ENCODE data around the gene PRXL2C.

PRXL2C gene

DNA sequence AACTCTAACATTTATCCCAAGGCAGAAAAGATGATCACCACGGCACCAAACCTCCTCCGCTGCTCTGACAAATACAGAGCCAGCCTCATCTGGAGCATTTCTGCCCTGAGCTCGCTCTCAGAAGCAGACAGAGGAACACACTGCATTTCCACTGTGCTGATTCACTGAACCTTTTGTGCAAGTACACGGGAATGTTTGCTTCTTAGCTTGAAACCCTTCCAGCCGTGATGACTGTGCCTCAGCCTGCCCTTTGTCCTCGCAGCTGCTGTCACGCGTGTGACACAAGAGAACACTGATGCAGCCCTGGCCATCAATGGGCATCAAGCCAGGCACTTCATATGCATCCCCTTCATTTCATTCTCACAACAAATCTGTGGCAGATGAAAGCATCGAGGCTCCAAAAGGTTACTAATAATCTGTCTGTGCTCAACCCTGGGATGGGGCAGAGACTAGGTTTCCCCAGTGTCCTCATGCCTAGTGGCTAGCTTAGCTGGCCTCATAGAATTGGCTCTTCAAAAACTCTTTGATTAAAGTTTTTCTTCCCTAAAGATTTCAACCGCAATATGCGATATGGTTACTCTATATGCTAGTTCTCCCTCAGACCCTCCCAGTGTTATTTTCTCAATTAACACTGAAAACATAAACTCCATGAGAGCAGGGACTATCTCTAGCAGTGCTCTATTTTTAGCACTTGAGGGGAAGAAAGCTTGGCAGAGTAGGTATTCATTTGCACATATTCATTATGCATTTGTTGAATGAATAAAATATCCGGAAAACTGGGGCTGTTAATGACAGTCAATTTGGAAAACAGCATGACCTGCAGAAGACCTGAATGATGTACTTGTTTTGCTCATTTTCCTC is 42.8 kb downstream of the PRXL2C start:
- peak; percentile 80 for DNase-seq (ENCODE audit: low spot score)

DNA sequence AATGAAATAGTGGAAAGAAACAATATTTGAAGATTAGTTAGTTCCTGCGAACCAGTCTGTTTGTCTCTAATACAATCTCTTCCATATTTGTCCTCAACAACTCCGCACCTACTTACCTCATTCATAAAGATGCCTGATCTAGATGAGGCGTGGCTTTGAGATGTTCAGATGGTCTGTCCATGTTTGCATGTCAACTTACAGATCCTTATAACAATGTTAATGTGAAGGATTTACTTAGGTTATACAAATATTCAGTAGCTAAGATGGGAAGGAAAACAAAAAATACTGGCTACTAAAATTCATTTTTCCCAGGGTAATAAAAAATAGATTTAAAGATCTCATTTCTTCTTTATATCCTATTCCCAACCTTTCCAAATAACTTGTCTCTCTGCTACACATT is 43.8 kb downstream of the PRXL2C start:
- DNase-seq (ENCODE audit: low spot score), result no peak

DNA sequence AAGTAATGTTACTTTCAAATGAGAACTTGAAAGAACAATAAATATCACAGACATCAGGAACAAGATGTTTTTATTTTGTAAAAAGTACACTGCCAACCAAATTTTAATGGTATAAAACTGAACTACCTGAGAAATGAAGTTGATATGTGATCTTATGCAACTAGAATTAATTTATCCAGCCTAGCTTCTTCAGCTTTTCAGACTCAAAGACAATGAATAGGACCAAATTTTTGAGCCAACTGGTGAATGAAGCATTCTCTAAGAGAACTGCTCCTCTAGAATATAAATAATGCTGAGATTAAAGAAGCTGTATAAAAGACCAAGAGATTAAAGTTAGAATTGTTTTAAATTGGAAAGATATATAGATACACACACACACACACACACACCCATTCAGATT is 45.4 kb downstream of the PRXL2C start:
- DNase-seq (ENCODE audit: low spot score), result no peak

DNA sequence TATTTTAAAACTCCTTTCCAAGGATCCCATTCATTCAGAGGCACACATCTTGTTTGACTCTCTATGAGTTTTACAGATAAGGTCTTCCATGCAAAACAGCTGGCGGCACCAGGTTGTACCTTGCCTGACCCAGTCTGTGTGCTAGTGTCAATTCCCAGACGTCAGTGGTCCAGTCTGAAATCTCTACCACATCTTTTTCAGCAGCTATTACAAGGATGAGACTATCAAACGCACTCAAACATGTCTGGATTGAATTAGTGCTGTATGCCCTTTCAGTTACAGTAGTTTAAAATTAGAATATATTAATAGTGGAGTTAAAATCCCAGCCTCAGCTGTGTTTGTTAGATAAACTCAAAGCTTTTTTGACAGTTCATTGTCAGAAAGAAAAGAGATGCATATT is 47.1 kb downstream of the PRXL2C start:
- no peak for DNase-seq (ENCODE audit: low spot score)

DNA sequence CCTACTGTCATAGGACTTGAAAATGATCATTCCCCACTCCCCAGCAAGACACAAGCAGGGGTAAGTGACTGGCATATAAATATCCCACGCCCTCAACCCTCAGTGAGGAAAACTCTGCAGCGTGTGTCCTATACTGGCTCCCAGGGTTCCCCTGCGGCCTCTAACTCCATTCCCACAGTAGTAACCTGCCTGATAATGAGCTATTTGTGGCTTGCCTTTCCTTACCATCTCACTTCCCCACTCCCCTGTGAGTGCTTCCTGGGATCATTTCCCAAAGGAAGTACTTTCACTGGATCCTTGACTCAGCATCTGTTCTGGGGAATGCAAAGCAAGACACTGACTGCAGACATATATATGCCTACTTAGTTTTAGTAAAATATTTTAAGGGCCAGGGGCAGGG is 49.8 kb downstream of the PRXL2C start:
- no peak for DNase-seq (ENCODE audit: low spot score)

DNA sequence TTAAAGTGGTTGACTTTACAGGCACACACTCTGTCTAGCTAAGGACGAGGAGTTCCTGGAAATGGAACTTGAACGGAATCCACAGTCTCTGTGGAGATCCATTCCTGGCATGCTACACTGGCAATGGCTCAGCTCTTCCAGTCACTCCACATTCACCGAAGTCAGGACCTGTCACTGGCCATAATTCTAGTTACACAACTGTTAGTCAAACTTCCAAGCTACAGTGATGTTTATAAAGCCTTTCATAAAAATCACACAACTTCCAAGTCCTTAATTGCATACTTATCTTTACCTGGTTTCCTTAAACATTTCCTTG is 51.2 kb downstream of the PRXL2C start:
- peak; percentile 31 for DNase-seq (ENCODE audit: low spot score)

DNA sequence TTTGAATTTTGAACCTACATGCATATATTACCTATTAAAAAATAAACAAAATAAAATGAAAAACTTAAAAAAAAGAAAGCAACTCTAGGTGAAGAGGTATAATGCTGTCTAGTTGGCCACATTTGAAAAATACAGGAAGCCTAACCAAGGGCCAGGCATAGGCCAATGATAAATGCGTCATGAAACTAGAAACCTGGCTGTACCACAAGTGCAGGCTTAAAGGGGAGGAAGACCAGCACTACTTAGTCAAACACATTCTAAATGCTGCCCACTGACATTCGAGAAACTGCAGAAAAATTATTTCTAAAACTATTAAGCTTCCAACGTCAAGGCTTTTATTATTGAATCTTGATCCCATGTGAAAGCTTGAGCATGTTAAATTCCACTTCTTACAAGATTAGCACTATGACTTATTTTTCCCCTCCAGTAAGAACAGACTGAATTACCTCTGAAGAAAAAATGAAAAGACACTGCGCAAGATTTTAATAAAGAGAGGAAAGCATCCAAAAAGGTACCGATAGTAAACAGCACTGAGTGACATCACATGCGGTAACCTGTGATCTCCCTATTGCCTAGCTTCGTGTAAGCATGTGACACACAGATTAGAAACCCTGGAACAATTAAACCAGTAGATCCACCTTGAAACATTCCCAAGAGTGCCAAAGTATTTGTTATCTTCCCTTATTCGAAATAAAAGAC is 51.7 kb downstream of the PRXL2C start:
- no peak for DNase-seq (ENCODE audit: low spot score)

DNA sequence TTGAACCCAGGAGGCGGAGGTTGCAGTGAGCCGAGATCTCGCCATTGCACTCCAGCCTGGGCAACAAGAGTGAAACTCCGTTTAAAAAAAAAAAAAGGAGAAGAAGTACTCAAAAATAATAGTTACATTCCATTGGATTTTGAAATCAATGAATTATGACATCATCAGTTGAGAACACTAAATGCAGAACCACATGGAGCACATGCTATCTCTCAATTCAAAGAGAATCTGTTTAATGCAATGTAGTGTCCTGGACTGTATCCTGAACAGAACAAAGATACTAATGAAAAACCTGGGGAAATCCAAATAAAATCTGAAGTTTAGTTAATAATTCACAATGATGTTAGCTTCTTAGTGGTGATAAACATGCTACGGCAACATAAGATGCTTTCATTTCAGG is 55.8 kb downstream of the PRXL2C start:
- DNase-seq (ENCODE audit: low spot score), result no peak

DNA sequence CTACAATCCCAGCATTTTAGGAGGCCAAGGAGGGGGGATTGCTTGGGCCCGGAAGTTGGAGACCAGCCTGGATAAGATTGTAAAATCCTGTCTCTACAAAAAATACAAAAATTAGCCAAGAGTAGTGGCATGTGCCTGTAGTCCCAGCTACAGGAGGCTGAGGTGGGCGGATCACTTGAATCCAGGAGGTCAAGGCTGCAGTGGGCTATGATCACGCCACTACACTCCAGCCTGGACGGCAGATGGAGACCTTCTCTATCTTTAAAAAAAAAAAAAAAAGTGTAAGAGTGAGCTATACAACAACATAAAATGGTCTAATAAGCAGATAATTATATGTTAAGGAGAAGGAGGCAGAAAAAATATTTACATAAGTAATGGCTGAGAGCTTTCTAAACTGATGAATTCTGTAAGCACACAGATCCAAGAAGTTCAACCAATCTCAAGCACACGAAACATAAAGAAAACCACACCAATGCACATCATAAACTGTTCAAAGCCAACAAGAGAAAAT is 58.5 kb downstream of the PRXL2C start:
- no peak for DNase-seq (ENCODE audit: low spot score)
